ENCODE data around the gene PLN. TPM values are rescaled to one million over a fixed set of nuclear protein-coding genes. Genes with fewer than 3 reads are reported as not detected.

PLN gene
- total and polyA plus RNA-seq, 10 of the 15 experiments (the other 5 are each of a cell fraction or from before 2014, with no cell fraction given): 0.16 to 0.44 TPM; not detected in 8

GRCh38 chr6:118597636-118598035, 49.5 kb downstream of the PLN start:
- WGBS (ENCODE audit: insufficient coverage, insufficient replicate concordance, low lambda C conversion rate, missing lambda C conversion rate): 95% methylated on average over 3 of the region's 3 CpGs
- ChIA-PET POLR2A (interaction anchor here (0.5 kb wide), 1 partner anchor 40 kb away, joined by 3 read pairs; no protein-coding TSS in a partner anchor), SMC1A (ENCODE audit: uncharacterized antibody, unreplicated experiment) (interaction anchor here (0.9 kb wide), 1 partner anchor 21 kb away, joined by 3 read pairs; no protein-coding TSS in a partner anchor), RAD21 (ENCODE audit: unreplicated experiment) (interaction anchor here (1.0 kb wide), 1 partner anchor 42 kb away, joined by 3 read pairs; no protein-coding TSS in a partner anchor), CTCF (interaction anchor here (0.8 to 1.7 kb wide), 4 partner anchors 8 to 32 kb away, joined by 3 to 5 read pairs (median 4); no protein-coding TSS in a partner anchor)
- Histone ChIP-seq H3K4me2 (ENCODE audit: control insufficient read depth, insufficient read depth) (no peak overlapping the region), H3K27ac (ENCODE audit: control insufficient read depth, insufficient read depth) (no peak overlapping the region), H3K4me1 (ENCODE audit: control insufficient read depth, insufficient read depth, low read length) (no peaks in the 10 kb centered on the region), H3K4me3 (no peak overlapping the region), H2AFZ (ENCODE audit: control insufficient read depth, low read depth, low read length) (no peak overlapping the region), H3K9me3 (replicated peaks; ENCODE audit: control insufficient read depth, insufficient read depth, low read length) (no peaks in the 10 kb centered on the region; the same call in 1 of the 3 replicates), H3K79me2 (ENCODE audit: control insufficient read depth, insufficient read depth, low read length) (no peaks in the 10 kb centered on the region), H3K27me3 (replicated peaks in 1 of 2; ENCODE audit: control insufficient read depth in 2 of 2, insufficient read depth in 2 of 2, low read length in 1 of 2) (no peaks in the 10 kb centered on the region), H3K9ac (ENCODE audit: control insufficient read depth, insufficient read depth, low read length) (no peak overlapping the region), H4K20me1 (ENCODE audit: control insufficient read depth, insufficient read depth) (no peaks in the 10 kb centered on the region), H3K36me3 (ENCODE audit: control insufficient read depth in 2 of 2, insufficient read depth in 2 of 2, low read length in 1 of 2) (no peaks in the 10 kb centered on the region)
- TF ChIP-seq IRF3 (IDR thresholded peaks at IDR 0.05) (no peak), PAX8 (IDR thresholded peaks at IDR 0.05) (no peak)
- TF ChIP-seq, protein P1, sequence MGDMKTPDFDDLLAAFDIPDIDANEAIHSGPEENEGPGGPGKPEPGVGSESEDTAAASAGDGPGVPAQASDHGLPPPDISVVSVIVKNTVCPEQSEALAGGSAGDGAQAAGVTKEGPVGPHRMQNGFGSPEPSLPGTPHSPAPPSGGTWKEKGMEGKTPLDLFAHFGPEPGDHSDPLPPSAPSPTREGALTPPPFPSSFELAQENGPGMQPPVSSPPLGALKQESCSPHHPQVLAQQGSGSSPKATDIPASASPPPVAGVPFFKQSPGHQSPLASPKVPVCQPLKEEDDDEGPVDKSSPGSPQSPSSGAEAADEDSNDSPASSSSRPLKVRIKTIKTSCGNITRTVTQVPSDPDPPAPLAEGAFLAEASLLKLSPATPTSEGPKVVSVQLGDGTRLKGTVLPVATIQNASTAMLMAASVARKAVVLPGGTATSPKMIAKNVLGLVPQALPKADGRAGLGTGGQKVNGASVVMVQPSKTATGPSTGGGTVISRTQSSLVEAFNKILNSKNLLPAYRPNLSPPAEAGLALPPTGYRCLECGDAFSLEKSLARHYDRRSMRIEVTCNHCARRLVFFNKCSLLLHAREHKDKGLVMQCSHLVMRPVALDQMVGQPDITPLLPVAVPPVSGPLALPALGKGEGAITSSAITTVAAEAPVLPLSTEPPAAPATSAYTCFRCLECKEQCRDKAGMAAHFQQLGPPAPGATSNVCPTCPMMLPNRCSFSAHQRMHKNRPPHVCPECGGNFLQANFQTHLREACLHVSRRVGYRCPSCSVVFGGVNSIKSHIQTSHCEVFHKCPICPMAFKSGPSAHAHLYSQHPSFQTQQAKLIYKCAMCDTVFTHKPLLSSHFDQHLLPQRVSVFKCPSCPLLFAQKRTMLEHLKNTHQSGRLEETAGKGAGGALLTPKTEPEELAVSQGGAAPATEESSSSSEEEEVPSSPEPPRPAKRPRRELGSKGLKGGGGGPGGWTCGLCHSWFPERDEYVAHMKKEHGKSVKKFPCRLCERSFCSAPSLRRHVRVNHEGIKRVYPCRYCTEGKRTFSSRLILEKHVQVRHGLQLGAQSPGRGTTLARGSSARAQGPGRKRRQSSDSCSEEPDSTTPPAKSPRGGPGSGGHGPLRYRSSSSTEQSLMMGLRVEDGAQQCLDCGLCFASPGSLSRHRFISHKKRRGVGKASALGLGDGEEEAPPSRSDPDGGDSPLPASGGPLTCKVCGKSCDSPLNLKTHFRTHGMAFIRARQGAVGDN (IDR thresholded peaks at IDR 0.05): no peak
- TF ChIP-seq, protein P2, sequence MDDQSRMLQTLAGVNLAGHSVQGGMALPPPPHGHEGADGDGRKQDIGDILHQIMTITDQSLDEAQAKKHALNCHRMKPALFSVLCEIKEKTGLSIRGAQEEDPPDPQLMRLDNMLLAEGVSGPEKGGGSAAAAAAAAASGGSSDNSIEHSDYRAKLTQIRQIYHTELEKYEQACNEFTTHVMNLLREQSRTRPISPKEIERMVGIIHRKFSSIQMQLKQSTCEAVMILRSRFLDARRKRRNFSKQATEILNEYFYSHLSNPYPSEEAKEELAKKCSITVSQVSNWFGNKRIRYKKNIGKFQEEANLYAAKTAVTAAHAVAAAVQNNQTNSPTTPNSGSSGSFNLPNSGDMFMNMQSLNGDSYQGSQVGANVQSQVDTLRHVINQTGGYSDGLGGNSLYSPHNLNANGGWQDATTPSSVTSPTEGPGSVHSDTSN (IDR thresholded peaks at IDR 0.05; ENCODE audit: insufficient replicate concordance, low read depth, low read length): no peak
- ATAC-seq (no peak), DNase-seq (ENCODE audit: low read depth, low spot score) (no peak), FAIRE-seq (no peak)
- no TSS peak for BruUV-seq (replicated peaks)
- intact Hi-C loops (cut with micrococcal nuclease; ENCODE audit: unreplicated experiment): no loop called here
- in situ Hi-C loops (cut with MboI): no loop called here

All from GM12878 (cell line).